Ureter (tissue), 1 donor: Measurements from ENCODE around the gene LRRC32. TPM values are rescaled to one million over a fixed set of nuclear protein-coding genes. Genes with fewer than 3 reads are reported as not detected.
A peak's percentile ranks its signal among the peaks of the same experiment; 100 is the strongest.
"Not testable (repeated sequence)": the region's sequence is repeated elsewhere in the genome, so short reads cannot be mapped to it uniquely, and the experiment has no call there.

ENCODE experiments used
- DNase-seq: peaks from one replicate; pipeline ENCODE4 v3.0.0-alpha.2; 2020; ENCODE audit warnings: low spot score
- total RNA-seq: library from RNA; stranded (reverse); gene quantifications from one replicate; pipeline ENCODE4 v1.2.4, GENCODE V29; 2023
- donor health status: DM: yes; HTN: yes; CAD: no.

The LRRC32 gene
- total RNA-seq, 1 donor from 2014 or later, result 83.7 TPM

DNA sequence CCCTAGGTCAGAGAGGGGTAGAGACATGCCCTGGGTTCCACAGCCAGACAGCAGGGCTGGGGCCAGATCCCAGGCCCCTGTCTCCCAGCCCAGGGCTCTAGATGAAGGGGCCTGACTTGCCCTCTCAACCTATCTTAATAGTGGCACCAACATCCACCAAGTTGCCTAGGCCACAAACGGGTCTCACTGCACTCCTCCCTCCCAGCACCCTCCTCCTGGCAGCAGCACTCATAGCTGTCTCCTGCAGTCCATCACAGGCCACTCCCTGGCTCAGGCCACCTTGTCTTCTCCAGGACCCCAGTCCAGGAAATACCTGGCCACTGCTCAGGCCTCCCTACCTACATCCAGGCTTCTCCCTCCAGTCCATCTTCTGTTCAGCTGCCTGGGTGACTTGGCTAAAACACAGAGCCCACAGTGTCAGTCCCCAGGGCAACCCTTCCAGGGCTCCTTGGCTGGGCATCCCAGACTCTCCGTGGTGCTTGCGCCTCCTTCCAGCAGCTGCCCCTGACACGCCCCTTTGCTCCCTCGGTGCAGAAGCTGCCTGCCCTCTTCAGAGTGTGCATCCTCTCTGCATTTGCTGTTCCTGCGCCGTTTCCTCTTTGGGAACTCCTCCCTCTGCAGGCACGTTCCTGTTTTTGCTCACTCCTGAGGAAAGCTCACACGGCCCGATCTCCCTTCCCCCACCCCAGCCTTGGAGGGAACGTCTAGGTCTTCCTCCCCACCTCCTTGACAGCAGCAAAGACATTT lies 40.5 kb downstream of the LRRC32 start:
- peak; percentile 78 for DNase-seq

DNA sequence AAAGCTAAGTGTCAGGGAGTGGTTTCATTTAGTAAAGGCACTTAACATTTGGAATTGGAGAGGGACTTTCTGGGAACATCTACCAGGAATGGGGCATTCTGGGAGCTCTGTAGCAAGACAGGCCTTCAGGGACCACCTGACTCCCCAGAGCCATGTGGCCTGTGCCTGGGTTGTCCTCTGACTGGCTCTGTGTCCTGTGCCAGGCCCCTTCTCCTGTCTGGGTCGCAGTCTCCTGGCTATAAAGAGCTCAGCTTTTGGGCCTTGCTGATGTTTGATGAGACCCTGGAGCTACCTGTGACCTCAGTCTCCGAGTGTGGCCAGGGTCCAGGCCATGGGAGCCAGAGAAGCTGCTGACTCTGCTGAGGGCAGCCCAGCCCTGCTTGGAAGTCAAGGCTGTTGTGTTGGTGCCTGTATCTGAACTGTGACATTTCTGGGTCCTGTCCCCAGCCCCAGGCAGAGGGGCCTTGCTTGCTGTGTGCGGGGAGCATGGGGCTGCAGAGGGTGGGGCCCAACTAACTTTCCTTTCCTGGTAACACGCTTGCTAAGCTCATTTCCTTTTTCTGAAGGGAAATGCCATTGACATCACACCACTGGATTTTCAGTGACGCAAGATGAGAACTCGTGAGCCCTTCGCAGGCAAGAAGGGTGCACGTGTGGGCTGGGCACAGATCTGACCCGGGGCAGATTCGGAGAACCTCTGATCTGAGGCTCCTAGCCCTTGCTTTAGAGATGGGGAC lies 41.3 kb downstream of the LRRC32 start:
- peak; percentile 60 for DNase-seq

DNA sequence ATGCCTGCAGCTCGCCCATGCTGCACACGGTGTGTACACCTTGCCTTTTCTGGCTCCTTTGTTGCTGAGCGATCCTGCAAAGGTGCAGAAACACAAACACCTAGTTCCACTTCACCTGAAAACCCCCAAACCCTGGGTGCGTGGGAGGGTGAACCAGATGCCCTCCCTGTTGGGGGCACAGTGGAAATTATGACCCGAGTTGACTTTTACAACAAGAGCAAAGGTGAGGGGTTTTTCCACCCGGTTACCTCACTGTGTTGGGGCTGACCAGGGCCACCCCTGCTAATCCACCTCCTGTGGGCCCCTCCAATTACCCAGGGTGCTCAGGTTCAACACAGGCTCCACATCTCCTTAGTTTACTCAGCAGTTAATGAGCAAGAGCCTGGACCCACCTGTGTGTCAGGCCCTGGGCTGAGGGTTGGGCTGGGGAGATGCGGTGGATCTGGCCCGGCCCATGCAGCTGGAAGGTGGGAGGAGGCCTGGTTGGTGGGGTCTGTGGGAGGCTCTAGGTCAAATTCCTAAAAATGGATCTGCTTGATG lies 42.1 kb downstream of the LRRC32 start:
- DNase-seq, result peak; percentile 35

DNA sequence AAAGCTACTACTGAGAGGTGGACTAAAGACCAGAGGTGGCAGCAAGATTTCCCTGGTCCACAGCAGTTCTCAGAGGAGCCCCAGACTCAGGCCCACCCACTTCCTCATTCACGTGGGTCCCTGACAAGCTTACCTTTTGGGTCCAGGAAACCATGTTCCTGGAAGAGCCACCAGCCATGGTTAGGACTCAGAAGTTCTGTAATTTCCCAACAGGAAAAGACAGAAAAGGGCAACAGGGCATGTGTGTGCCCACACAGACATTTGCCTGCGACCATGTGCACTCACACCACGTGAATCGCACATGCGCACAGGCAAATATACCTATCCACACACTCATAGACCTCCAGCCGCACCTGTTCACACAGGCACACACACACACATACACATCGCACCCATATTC lies 42.9 kb downstream of the LRRC32 start:
- DNase-seq, result peak; percentile 24

DNA sequence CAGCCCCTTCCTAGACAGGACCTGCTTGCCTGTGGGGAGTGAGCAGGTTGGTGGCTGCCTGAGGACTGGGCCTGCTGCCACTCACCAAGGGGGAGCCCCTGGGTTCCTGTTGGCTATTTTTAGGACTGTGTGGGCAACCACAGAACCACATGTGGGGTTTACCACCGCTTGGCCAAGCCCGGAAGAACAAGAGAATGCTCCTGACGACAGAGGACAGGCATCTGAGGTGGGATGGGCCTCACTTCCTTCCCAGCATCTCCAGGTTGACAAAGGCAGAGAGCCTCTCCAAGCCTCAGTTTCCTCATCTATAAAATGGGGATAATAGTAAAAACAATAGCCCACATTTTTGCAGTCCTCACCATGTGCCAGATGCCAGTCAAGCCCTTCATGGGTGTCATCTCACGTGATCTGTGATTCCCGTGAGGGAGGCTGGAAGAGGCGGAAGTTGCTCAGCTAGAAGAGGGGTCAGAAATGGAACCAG lies 43.6 kb downstream of the LRRC32 start:
- peak; percentile 41 for DNase-seq

DNA sequence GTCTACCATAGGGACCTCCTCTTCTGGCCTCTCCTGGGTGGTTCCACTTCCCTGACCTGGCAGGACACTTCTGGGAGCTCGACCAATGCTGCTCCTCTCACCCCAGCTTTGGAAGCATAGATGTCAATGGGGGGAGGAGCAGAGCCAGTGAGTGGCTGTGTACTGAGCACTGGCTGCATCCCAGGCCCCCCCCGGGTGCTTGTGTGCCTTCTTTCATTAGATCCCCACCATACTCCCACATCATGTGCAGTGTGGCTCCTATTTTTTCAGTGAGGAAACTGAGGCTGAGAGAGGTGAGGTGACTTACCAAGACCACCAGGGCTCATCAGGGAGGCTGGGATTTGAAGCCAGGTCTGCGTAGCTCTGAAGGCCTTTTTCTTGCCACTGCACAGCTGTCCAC lies 44.3 kb downstream of the LRRC32 start:
- peak; percentile 12 for DNase-seq

DNA sequence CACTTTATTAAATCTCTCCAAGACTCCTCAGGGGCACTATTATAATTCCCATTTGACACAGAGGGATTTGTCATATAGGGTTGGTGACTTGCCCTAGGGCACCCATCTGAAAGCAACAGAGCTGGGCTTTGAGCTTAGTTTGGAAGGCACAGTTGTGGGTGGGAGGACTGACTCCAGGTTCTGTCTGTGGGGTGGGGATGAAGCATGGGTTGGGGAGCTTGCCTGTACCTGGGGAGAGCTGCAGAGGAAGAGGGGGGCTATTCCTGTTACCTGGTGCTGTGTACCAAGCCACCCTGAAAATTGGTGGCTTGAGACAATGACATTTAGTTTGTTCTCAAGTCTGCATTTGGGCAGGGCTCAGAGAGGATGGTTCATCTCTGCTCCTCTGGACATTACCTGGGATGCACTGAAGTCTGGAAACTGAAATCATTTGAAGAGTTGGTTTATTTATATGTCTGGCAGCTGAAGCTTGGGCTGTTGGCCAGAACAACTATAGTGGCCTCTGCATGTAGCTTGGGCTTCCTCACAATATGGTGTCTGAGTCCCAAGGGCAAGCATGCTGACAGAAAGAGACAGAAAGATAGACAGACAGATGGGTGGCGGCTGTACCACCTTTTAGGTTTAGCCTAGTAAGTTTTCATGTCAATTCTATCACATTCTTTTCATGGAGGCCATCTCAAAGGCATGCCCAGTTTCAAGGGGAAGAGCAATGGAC lies 44.9 kb downstream of the LRRC32 start:
- DNase-seq, result peak; percentile 13

DNA sequence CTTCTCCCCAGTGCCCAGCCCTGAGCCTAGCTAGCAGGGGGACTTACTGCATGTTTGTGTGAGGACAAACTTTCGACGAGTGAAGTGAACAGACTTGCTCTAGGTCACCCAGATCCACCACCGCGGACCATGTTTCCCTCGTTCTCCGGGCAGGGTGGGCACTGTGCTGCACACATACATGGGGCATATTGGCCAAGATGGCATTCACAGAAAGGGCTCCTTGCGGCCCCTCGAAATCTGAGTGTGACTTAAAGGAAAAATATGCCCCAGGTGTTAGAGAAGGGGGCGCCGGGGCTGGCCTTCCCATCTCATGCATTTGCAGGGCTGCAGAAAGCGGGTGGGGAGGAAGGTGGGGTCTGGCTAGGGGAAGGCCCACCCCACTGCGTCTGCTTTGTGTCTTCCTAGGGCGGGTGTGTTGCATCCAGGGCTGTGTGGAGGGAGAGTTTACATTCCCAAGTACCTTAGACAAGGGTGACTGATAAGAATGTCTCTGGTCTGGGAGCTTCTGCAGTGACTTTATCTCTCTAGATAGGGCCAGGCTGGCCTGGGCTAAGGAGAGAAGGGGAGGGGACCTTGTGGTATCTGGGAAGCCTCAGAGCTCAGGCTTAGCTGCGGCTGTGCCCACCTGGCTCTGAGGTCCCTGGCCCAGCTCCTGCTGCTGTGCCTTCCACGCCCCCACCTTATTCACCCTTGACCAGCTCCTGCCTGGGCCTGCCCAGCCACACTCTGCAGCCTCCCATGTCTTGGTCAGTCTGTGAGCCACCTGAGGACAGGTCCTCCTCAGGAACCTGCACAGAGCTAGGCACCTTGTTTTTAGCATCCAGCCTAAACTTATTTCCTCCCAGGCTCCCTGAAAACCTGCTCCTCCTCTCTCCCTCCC lies 45.8 kb downstream of the LRRC32 start:
- DNase-seq, result peak; percentile 40

DNA sequence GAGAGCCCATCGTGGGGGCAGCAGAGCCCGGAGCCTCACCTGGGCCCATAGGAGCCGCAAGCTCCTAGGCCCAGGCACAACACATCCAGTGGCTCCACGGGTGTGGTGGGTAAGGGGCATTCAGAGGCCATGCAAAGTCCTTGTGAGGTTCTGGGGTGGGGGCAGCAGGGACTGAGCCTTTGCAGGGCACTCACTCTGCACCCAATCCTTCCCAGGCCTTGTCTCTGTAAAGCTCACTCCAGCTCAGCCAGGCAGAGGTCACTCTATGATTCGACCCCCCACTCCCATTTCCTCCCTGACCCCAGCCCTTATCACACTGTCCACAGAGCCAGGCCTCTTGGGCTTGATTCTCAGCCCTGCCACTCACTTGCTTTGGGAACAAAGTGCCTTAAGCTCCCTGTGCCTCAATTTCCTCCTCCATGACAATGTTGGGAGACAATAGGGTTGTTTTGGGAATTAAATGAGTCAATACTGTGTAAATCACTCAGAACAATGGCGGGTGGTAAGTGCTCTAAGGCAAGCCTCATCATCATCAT lies 46.6 kb downstream of the LRRC32 start:
- DNase-seq, result peak; percentile 38

DNA sequence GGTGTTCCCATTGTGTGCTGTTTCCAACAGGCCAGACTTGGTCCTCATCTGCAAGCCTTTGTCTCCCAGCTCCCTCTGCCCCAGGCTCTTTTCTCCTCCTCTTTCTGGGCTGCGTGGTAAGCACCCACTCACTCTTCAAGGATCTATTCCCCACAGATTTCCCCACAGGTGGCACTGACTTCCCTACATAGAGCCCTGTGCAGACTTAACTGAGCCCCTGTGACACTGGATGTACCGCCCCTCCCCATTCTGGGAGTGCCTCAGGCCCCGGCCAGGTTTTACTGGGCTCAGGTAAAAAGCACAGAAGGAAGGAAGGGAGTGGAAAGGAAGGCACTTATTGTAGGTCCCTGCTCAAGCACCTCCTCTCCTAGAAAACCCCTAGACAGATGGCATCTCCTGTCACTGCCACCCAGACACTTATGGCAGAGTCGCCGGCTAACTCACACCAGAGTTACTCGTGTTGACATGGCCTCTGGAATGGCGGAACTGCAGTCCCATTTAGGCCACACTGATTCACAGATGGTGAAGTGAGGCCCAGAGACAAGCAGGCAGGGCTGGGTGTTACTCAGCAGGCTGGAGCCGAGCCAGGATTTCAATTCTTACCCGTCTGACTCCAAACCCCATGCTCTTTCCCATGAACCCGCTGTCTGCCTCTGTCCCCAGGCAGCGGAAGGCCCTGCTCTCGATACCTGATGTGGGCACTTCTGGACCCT lies 47.2 kb downstream of the LRRC32 start:
- DNase-seq, result peak; percentile 25

DNA sequence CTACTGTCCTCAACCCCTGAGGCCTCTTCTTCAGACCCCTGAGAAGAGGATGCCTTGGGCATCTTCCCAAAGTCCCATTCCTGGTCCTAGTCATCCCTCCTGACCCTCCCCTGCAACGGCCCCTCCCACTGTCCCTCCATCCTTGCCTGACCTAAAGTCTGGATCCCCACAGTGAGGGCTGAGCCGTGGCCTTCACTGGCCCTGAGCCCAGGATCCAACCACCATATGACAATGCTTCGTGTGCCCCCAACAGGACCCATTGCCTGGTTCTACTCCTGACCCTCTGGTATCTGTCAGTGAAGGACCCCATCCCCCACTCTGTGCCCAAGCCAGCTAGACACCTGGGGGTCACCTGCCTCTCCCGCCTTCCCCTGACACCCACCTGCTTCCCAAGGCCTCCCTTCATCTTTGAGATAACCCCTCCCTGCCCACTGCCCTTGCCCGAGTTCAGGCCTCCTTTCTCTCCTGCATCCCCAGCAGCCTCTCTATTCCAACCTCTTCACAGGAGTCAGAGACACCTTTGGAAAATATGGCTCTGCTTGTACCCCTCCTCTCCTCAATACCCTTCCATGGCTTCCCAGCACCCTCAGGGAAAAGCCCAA lies 48.0 kb downstream of the LRRC32 start:
- no peak for DNase-seq

DNA sequence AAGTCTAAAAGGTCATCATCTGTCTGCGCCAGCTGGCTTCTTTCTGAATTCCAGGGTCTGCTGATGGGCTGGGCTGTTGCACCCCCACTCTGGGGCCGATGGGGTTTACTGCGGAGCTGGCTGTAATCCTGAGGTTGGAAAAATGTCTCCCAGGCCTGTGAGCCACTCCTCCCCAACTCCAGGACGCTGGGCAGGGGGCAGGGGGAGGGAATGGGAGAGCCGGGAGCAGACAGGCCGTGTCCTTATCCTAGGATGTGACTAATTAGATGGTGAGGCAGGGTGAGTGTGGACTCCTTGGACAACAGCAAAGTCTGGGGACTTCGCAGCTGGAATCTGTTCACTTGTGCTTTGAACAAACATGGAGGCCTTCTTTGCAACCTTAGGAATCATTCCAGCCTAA lies 48.7 kb downstream of the LRRC32 start:
- no peak for DNase-seq

DNA sequence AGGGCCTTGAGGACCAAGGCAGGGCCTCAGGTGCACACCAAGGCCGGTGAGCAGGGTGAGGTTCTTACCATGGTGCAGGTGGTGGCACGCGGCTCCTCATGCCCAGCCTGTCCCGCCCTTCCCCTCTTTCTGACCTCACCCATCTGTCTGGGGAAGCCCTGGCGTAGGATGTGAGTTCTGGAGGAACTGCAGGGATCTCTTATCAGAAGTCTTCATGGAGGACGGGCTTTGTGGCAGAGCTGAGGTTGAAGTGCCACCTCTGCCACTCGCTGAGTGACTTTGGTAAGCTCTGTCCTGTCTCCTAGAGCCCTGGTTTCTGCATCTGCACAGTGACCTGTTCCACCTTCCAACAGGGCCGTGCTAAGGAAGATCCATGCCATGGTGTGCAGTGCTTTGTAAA lies 49.1 kb downstream of the LRRC32 start:
- DNase-seq, result no peak

DNA sequence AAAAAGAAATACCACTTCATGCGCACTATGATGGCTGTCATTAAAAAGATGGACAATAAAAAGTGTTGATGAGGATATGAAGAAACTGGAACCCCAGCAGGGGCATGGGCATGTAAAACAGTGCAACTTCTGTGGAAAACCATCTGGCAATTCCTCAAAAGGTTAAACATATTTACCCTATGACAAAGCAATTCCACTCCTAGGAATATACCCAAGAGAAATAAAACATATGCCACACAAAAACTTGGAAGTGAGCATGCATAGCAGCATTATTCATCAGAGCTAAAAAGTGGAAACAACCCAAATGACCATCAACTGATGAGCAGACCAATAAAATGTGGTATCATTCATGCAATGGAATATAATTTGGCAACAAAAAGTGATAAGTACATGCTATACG lies 50.1 kb downstream of the LRRC32 start:
- no peak for DNase-seq

DNA sequence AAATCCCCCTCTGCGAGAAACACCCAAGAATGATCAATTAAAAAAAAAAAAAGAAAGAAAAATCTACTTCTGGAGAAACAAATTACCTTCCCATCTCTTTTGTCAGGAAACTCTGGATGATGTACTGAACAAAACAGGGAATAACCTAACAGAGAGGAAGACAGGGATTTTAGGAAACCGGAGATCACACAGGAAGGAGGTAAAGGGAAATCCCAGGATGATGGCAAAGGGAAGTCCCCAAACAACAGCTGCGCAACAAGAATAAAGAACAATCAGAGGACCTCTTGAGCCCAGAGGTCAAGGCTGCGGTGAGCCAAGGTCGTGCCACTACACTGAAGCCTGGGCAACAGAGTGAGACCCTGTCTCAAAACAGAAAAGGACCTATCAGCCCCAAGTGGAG lies 50.7 kb downstream of the LRRC32 start:
- DNase-seq, result not testable (repeated sequence)

DNA sequence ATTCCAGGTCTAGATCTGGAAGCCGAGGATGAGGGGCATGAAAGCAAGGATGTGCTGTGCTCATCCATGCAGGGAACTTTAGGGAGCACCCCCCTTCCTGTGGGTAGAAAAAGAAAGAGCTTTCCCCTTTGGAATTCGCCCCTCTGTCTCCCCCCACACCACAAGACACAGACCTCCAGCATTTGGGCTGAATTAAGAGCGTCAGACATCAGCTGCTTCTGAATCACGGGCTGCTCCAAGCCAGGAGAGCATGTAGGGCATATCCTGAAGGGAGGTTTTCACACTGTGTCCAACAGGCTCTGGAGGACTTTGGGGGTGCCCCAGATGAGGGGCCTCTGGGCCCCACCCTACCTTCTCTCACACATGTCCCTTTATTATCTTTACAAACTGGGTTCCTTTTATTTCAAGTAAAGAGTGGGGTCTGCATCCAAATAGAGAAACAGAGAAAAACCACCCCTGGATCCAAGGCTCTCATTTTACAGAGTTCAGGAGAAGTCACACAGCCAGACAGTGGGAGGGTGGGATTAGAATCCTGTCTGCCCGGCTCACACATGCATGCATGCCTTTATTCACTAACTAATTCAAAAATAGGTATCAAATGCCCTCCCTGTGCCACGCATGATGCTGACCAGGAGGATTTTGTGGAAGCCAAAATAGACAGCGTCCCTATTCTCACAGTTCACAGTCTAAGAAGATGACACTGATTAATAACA lies 52.8 kb downstream of the LRRC32 start:
- DNase-seq, result no peak

DNA sequence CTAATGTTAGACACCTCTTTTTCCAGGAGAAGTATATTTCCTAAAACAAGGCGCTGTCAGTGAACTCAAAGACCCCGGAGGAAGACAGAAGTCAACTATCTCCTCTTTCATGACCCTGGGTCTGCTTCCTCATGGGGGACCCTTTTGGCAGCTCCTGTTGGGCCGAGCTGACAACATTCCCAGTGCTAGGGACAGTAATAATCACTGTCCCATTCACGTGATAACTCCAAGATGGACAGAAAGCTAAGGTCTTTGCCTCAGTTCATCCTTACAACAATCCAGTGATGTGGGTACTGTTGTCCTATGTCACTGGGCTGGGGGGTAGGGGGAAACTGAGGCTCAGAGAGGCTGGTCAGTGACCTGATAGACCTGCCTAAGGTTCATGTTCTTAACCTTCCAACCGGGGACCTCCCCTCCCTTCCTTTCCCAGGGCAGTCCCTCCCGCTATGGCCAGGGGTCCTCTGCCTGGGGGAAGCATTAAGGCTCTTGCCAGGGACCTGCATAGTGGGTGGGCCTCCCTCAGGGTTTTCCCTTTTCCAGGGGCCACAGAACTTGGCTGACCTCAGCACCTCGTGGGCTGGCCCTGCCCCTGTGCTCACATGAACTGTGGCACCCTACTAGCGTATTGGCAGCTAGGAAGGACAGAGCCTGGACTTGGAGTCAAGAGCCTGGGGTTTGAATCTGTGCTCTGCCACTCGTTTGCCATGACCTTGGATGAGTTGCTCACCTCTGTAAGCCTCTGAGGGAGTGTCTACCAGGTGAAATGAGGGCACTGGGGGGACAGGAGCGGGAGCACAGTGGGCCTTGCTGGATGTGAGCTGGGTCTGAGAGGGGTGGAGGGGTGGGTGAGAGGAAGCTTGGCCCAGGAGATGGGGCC lies 53.6 kb downstream of the LRRC32 start:
- DNase-seq, result no peak

DNA sequence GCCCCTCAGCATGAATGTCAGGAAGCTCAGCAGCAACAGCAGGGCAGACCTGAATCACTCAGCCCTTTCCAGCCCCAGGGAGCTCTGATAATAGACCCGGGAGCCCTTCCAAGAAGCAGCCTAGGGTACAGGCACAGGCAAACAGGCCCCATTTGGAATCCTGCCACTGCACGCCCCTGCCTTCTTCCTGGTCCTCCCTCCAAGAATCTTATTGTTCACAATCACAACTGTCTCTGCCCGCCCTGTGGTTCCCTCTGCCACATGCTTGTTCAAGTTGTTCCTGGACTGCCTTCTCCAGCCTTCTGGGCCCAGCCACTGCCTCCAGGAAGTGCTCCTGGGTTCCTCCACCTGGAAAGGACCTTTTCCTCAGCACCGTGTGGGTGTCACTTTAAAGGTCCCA lies 54.6 kb downstream of the LRRC32 start:
- DNase-seq, result peak; percentile 60
